HG02970 (cell line): Measurements from ENCODE around the gene PLEKHA3.
"Not testable (repeated sequence)": the region's sequence is repeated elsewhere in the genome, so short reads cannot be mapped to it uniquely, and the experiment has no call there.

Source experiments
- ATAC-seq: cut with Tn5 transposase; IDR thresholded peaks from one replicate; pipeline ENCODE4 v1.9.1; 2021; ENCODE audit warnings: mild to moderate bottlenecking, moderate library complexity, moderate number of reproducible peaks; ENCODE audit not compliant: unreplicated experiment, low FRiP score

PLEKHA3 gene

DNA sequence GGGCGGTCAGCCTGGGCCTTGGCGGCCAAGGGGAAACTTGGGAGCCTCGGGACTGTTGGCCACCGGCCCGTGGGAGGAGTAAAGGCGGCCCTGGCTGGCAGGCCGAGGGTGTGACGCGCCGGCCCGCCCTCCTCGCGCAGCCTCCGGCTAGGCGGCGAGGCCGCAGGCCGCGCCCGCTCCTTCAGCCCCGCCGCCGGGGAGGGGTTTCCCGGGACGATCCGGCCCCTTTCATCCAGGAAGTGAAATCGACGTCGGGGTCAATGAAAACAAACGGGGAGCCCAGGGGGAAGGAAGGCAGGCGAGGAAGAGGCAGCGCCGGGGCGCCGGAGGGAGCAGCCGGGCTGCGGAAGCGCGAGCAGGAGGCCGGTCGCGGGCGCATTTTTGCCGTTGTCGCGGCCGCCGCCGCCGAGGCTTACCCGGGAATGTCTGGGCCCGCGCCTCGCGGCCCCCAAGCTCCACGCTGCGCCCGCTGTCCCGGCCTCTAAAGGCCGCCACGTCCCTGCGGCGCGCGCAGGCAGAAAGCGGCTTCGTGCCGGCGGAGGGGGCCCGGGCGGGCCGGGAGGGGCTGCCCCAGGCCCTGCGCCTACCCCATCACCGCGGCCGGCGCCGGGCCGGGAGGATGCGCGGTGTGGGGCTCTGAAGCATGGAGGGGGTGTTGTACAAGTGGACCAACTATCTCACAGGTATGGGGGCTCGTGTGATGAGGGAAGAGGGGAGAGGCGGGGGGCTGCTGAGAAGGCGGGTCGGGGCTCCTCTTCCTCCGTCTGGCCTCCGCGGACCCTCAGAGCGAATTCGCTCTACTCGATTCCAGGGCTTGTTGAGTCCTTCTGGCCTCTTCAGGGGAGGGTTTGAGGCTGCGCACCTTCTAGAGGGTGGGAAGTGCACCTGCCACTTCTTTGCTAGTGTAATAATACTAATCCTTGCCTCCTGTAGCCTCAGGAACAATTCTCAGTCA is at the start of gene PLEKHA3:
PLEKHA3 (plus strand) TSS at position 231 of the 955 bp plus-strand sequence; CDS start at position 644, 413 bp downstream.
- ATAC-seq, result peak; percentile 59

DNA sequence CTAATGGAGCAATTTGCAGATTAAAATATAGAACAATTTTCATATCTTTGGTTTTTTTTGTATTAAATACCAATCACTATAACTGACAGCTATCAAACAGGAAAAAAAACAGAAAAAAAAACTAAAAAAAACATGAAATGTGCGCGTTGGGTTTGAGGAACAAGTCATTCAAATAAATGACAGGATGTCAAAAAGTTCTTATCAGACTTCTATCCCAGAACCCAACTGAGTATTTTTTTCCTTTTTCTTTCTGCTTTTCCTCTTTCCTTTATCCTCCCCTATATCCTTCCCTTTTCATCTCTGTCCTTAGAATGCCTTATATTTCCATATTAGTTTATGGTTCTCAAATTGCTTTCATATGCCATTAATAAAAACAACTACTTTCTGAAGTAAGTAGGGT is 43.6 kb upstream of the PLEKHA3 start:
- ATAC-seq, result no peak

DNA sequence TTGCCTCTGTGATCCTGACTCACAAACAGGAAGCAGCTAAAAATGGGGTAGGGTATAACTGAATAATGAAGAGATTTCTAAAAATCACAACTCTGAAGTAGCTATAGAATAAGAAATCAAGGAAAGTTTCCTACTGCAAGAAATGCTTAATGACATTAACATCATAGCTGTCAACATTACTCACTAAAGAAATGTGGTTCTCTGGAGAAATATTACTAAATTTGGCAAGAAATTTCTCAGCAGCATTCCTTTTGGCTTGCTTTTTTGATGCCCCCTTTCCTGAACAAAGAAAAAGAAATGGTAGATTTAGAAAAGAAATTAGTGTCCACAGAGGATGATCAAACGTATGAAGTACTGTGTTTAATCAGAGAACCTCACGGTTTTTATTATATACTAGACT is 38.8 kb upstream of the PLEKHA3 start:
- ATAC-seq, result no peak

DNA sequence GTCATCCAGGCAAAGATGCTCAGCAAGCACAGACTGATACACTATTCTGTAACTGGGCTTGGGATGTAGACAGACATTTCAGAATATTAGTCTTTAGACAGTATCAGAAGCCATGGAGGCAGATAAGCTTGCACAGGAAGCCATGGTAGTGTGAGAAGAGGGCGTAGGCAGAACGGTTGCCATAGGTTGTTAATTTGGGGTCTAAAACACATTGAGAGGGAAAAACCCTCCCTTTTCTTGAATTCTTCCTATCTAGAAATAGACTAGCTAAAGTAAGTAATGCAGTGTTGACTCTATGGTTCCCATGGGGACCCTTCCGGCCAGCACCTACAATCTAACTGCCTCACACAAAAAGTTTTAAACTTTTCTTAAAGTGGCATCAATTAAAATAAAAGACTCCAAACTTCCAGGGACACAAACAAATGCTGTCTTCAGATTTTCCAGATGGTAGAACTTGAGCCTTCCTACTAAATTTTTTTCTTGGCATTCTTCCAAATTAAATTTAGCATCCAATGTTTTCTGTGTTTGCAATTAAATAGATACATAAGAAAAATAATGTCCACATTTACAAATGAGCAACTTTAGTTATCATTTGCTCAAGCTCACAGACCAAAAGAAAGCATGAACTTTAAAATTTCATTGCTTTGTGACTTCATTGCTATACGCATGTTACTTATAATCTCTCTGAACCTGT is 31.1 kb upstream of the PLEKHA3 start:
- no peak for ATAC-seq

DNA sequence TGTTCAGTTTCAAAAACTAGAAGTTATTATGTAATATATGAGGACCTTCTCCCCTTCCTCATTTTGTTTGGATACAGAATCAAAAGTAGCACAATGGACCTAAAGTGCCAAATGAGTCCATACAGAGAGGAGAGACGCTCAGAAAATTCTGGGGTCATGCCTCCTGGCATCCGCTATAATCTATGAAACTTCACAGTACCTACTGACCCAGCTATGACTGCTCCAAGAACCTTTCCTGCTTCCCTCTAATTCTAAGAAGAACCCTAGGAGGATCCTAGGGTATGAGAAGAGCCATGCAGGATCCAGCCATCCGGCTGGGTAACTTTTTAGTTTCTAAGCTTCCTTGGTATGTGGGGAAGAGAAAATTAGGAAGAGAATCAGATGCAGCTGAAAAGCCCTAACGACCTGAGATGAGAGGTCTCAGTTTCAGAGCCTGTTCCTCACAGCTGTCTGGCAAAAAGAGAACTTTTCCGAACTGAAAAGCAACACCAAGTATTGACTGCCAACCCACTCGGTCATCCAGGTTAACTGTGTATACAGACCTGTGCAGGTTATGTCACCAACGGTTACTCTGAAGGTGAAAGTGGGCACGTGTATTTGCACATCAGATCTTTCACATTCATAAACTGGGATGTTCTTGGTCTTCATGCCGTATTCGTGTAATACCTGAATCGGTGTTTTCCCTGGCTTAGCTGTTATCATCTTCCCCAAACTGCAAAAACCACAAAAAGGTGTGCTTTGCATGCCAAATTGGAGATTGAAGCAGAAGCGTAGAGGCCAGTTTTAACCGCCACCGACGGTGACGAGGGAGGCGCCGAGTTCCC is 30.3 kb upstream of the PLEKHA3 start:
- ATAC-seq, result peak; percentile 9

DNA sequence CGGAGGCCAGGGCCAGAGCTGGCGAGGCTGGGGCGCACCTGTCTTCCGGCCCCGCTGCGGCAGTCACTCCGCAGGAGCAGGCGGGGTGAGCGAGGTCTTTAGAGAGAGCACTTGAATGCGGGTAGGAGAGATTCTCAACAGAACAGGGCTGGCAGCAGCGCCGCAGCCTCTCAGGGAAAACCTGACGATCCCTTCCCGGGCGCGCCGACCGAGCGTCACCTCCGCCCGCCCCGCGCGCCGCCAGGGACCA is 29.8 kb upstream of the PLEKHA3 start:
- peak; percentile 41 for ATAC-seq

DNA sequence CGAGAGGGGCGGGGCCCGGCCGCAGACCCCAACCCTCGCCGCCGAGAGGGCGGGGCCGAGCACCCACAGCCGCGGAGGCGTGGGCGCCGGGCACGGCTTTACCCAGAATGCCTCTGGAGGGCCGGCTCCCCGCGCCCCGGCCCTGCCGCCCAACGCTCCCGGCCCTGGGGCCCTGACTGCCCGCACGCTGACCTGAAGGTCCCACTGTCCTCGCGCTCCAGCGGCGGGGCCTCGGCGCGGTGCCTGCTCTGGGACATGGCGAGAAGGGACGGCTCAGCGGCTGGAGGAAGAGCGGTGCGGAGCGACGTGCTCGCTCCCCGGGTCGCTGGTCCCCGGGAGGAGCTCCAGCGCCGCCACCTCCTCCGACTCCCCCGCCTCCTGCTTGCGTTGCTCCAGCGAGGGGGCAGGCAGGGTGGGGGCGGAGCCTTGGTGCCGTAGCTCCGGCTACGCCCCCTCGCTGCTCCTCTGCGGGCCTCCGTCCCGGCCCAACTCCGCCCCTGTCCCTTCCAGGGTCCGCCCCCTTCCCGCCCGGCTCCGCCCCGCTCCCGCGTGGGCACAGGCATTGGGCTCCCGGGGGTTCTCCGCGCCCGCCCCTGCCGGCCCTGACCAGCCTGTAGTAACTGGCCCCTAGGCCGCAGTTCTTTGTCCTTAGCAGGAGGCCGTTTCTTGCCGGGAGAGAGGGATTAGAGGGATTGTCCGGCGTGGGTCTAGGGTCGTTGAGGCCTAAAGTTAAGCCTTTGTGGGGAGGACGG is 29.3 kb upstream of the PLEKHA3 start, which contains the start of the genes PJVK and PRKRA:
PJVK (plus strand) TSS at position 605 of the 752 bp plus-strand sequence. CDS start 2,032 bp downstream, outside the sequence.
PRKRA (minus strand) TSS at position 402 of the 752 bp plus-strand sequence; CDS start at position 257, 145 bp downstream.
- peak; percentile 87 for ATAC-seq

DNA sequence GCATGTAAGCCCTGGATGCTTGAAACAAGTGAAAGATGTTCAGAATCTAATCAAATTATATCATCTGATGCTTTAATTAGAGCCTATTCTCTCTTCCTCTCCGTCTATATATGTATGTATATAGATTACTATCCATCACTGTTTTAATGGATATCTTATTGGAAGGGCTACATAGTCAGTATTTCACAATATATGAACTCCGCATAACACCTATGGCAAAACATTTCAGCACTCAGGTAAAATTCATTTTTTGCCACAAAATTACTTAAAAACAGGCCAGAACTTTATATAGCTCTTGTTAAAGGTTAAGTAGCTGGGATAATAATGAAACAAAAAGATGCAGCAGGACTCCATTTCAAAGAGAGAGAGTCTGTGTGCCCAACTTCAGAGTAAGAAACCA is 27.9 kb upstream of the PLEKHA3 start:
- ATAC-seq, result no peak

DNA sequence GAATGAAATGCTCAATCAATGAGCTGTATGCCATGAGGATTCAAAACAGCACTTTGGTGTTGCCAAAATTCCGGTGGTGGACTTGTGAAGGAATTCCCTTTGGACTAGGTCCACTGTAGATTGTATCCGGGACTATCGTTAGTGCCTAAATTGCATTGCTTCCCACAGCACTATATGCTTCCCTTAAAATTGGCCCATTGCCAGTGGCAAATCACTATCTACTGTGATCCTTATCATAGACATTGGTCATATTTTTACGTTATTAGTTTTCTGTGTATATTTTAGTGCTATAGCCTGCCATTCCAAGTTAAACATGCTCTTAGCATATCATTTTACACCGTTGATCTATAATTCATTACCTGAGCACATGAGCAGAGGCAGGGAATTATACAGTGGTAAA is 27.4 kb upstream of the PLEKHA3 start:
- no peak for ATAC-seq

DNA sequence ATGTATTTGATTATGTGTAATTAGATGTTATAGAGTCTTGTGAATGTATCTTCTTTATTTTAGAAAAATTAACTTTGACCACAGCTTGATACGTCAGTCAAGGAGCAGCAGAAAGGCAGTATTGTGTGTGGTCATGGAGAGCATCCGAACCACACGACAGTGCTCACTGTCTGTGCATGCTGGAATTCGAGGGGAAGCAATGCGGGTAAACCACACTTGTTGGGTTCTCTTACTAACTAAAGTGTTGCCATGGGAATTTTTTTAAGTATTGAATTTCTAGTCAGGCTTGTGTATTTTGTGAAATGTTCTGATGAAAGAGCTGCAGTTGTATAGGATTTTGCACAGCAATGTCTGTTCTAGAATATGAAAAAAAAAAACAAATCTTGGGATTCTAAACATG is 24.3 kb upstream of the PLEKHA3 start:
- no peak for ATAC-seq

DNA sequence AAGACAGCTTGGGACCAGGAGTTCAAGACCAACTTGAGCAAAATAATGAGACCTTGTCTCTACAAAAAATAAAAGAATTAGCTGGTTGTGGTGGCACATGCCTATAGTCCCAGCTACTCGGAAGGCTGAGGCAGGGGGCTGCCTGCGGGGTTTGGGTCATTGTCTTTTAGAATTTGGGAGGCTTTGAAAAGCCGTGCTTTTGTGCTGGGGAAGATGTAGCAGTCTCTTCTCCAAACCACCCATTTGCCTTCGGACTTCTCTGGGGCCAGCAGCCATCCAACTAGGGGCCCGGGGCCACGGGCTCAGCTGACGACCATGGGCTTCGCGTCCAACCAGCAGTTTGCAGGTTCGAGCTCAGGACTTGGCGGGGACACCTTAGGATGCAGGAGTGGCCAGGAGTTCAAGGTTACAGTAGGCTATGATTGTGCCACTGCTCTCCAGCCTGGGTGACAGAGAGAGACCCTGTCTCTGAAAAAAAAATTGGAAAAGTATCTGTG is 22.8 kb upstream of the PLEKHA3 start:
- no peak for ATAC-seq

DNA sequence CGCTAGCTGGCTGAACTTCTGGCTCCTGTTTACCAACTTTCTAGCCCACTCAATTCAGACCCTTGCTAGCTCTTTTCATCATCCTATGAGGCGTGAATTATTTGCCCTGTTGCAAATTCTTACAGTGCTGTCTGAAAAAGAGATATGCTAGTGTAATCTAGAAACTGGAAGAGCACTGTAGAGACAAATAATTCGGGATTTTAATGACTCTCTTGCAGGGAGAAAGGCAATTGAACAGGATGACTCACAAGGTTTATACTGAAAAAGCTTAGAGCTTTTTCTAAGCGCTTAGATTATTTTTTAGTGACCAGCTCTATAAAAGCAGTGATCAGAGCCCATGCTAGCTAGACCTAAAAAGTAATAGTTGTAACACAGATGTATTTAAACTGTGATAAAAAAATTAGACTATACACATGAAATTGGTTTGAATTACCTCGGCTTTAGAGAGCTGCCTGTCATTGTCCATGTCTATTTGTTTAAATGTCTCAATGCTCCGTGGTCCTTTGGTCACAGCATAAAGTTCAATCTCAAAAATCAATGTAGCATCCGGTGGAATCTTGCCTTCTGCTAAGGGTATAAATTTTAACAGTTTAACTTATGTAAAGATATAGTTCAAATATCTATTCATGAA is 10.9 kb upstream of the PLEKHA3 start:
- no peak for ATAC-seq

DNA sequence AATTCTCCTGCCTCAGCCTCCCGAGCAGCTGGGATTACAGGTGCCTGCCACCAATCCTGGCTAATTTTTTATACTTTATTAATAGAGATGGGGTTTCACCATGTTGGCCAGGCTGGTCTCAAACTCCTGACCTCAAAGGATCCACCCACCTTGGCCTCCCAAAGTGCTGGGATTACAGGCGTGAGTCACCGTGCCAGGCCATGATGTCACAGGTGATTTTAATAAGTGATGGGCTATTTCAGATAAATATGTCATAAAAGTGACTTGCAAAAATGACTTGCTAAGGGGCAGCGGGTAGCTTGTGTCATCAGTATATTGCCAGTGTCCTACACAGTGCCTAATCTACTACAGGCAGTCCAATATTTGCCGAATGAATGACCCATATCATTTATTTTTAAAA is 8.9 kb upstream of the PLEKHA3 start:
- ATAC-seq, result not testable (repeated sequence)

DNA sequence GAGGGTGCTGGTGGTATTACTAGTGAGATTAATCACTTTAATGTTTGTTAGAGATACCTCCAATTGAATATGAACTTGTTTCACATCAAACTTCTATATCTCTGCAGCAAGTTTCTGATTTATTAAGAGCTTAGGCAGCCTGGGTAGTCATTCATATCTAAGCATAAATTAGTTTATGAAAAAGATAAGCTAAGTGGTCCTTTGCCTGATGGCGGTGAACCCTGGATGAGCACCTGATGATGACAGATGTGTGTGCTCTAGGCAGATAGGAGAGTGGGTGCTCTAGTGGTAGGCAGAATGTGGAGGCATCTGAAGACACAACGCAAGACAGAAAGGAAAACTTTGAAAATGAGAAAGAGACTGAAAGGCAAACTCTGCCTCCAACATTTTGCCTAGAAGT is 6.9 kb upstream of the PLEKHA3 start:
- no peak for ATAC-seq

DNA sequence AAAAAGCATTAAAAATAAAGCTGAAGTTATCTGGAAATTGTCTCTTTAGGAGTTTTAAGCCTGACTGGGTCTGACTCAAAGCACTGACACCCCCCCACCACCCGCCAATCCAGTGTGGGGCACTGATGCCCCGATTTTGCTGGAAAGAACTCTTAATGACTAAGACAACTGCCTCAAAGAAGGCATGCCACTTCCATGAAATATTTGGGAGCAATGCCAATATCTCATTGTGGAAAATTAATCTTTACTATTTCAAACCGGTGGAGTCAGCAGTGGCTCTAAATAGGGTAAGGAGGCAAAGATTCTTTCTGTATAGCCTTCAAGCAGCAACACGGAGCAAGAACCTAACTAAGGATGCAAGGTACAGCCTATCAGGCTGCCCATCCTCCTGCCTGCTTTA is 6.3 kb upstream of the PLEKHA3 start:
- ATAC-seq, result no peak

DNA sequence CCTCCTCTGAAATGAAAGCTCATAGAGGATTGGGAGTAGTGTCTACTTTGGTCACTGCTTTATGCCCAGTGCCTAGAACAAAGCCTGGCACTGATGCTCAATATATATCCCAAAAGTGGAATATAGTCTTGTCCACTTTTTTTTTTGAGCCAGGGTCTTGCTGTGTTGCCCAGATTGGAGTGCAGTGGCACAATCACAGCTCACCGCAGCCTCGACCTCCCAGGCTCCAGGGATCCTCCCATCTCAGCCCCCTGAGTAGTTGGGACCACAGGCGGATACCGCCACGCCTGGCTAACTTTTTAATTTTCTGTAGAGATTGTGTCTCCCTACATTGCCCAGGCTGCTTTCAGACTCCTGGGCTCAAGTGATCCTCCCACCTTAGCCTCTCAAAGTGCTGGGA is 5.7 kb upstream of the PLEKHA3 start:
- ATAC-seq, result no peak

DNA sequence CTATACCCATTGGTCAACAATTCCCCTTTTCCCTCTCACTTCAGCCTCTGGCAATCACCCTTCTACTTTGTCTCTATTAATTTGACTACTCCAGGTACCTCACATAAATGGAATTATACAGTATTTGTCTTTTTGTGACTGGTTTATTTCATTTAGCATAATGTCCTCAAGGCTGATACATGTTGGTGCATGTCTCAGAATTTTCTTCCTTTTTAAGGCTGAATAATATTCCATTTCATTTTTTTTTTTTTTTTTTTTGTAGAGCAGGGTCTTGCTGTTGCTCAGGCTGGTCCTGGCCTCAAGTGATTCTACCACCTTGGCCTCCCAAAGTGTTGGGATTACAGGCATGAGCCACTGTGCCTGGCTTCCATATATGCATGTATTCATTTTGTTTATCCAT is 3.8 kb upstream of the PLEKHA3 start:
- no peak for ATAC-seq

DNA sequence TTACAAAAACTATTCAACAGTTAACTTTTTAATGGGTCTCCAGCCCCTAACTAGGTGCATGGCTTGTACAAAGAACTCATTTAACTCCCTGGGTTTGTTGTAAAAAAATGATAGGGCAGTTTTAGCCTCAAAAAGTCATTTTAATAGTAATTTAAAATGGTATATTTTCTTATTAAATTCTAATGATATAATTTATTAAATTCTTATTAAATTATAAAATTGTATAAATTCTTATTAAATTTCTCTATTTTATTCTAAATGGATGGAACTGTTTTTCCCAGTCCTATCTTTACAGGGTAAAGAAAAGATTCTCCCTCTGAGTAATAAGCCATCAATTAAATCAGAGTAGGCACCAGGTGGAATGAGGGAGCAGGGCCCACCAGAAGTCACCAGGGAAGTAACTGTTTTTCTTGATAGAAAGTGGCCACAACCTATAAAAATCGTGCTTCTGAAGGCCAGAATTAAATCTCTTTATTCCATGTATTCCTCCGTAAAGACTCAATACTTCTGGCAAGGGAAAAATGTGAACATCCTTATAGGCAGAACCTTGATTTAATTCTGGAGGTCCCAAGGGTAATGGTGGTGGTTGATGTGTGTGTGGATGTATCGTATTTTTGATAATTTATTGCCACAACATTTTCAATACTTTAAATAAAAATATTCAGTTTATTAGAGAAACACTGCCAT is 2.7 kb upstream of the PLEKHA3 start:
- no peak for ATAC-seq

DNA sequence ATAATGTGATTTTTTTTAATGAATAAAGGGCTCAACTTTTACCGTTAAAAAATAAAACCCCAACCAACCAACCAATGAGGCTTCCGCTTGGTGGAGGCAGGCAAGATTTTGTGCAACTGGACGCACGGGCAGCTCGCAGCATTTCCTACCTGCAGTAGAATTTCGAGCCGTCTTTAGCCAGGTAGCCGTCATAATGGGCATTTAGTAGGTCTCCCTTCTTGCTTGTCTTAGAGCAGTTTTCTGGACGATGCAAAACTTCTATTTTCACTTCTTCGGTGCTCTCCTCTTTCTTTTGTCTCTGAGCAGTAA is 2.2 kb upstream of the PLEKHA3 start:
- ATAC-seq, result no peak
